KMS-11 (cell line): Measurements from ENCODE around the gene FPGS.
A peak's percentile ranks its signal among the peaks of the same experiment; 100 is the strongest.

ENCODE experiments used
- H2AFZ ChIP-seq: fragments of 200-600 bp; sonication (generic); 2 replicates; pipeline ENCODE4 v1.6.1; 2016; ENCODE audit warnings: antibody characterized with exemption, mixed run types, low read depth
- H3K27ac ChIP-seq: fragments of 200-600 bp; sonication (generic); 2 replicates; pipeline ENCODE4 v1.6.1; 2016; ENCODE audit warnings: mild to moderate bottlenecking, mixed run types
- H3K27me3 ChIP-seq: fragments of 200-600 bp; sonication (generic); 2 replicates; pipeline ENCODE4 v1.6.1; 2017; ENCODE audit warnings: mild to moderate bottlenecking, low read depth, mixed run types, moderate library complexity; ENCODE audit not compliant: insufficient read depth
- H3K36me3 ChIP-seq: fragments of 200-600 bp; sonication (generic); 2 replicates; pipeline ENCODE4 v1.6.1; 2017; ENCODE audit warnings: mild to moderate bottlenecking, mixed run types; ENCODE audit not compliant: insufficient read depth
- H3K4me1 ChIP-seq: fragments of 200-600 bp; sonication (generic); 2 replicates; pipeline ENCODE4 v1.6.1; 2016; ENCODE audit warnings: mild to moderate bottlenecking, low read depth, mixed run types; ENCODE audit not compliant: poor library complexity, severe bottlenecking
- H3K4me2 ChIP-seq: fragments of 200-600 bp; sonication (generic); 2 replicates; pipeline ENCODE4 v1.7.0; 2016; ENCODE audit warnings: mild to moderate bottlenecking, mixed run types
- H3K4me3 ChIP-seq: fragments of 200-600 bp; sonication (generic); IDR thresholded peaks from 2 replicates; pipeline ENCODE4 v1.6.1; 2017; ENCODE audit warnings: low read depth, low read length, mixed read lengths; ENCODE audit not compliant: insufficient read depth
- H3K79me2 ChIP-seq: fragments of 200-600 bp; sonication (generic); 2 replicates; pipeline ENCODE4 v1.6.1; 2016; ENCODE audit warnings: low read depth, mixed run types; ENCODE audit not compliant: insufficient read depth
- H3K9ac ChIP-seq: fragments of 200-600 bp; sonication (generic); 2 replicates; pipeline ENCODE4 v1.6.1; 2016; ENCODE audit warnings: mild to moderate bottlenecking, mixed run types
- H4K20me1 ChIP-seq: fragments of 200-600 bp; sonication (generic); 2 replicates; pipeline ENCODE4 v1.6.1; 2016; ENCODE audit warnings: mild to moderate bottlenecking, mixed run types; ENCODE audit not compliant: insufficient read depth
- CTCF ChIP-seq: fragments of 200-600 bp; sonication (generic); conservative IDR thresholded peaks from 2 replicates; pipeline ENCODE4 v1.6.1; 2017; ENCODE audit warnings: low read depth, mild to moderate bottlenecking, antibody characterized with exemption, low read length, moderate library complexity, mixed read lengths

The FPGS gene

GRCh38 chr9:127772603-127773002 lies 30.1 kb upstream of the FPGS start:
- H4K20me1 ChIP-seq = no peaks in the 10 kb centered on the region
- no peaks in the 10 kb centered on the region for H3K27me3 ChIP-seq
- H2AFZ ChIP-seq = no peak overlapping the region
- peak overlapping the region; percentile 42; the same call in 1 of the 2 replicates for H3K27ac ChIP-seq
- no peak overlapping the region for H3K9ac ChIP-seq
- peaks cover 24% of the 10 kb centered on the region for H3K79me2 ChIP-seq
- H3K4me3 ChIP-seq = no peak overlapping the region
- H3K4me1 ChIP-seq = peaks cover 69% of the 10 kb centered on the region
- no peak overlapping the region for H3K4me2 ChIP-seq
- no peak for TF ChIP-seq CTCF
- H3K36me3 ChIP-seq = no peaks in the 10 kb centered on the region

DNA sequence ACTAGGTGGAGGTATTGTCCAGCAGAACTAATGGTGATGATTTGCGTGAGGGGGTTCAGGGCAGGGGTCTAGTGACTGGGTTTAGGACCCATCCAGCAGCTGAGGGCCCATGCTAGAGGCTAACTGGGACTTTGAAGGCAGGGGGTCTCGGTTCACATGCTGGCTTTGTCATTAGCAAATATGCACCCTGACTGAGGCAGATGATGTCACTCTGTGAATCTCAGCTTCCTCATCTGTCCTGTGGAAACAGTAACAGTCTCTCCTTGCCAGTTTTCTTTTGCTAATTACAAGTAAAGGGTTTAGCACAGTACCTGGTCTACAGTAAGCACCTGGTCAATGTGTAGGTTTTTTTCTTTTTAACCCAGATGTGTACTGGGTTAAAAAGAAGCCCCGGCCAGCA lies 29.4 kb upstream of the FPGS start:
- no peak overlapping the region for H2AFZ ChIP-seq
- peaks cover 30% of the 10 kb centered on the region for H3K79me2 ChIP-seq
- TF ChIP-seq CTCF = no peak
- peak overlapping the region; percentile 42; the same call in 1 of the 2 replicates for H3K27ac ChIP-seq
- H3K36me3 ChIP-seq = no peaks in the 10 kb centered on the region
- peaks cover 72% of the 10 kb centered on the region for H3K4me1 ChIP-seq
- no peak overlapping the region for H3K4me2 ChIP-seq
- H3K9ac ChIP-seq = no peak overlapping the region
- no peaks in the 10 kb centered on the region for H4K20me1 ChIP-seq
- H3K27me3 ChIP-seq = no peaks in the 10 kb centered on the region
- no peak overlapping the region for H3K4me3 ChIP-seq

DNA sequence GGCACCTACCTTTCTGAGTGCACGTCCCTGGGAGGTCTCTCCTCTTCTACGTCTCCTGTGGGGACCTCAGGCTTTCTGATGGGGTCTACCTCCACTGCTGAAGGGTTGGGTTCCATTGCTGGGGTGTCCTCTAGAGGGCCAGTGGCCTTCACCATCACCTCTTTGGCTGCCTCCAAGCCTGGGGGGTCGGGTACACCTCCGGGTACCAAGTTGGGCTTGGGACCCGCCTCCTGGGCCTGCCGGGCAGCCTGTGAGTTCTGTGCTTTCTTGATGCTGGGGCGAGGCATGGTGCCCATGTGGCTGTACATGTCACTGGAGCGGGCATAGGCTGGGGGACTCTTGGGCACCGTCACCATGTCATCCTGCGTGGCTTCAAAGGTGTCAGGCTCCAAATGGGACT lies 28.7 kb upstream of the FPGS start:
- Histone ChIP-seq H3K4me3 (no peak overlapping the region), H4K20me1 (no peaks in the 10 kb centered on the region), H3K4me2 (no peak overlapping the region), H3K27me3 (no peaks in the 10 kb centered on the region), H3K4me1 (peaks cover 77% of the 10 kb centered on the region), H3K9ac (no peak overlapping the region), H2AFZ (no peak overlapping the region), H3K79me2 (peaks cover 31% of the 10 kb centered on the region), H3K36me3 (no peaks in the 10 kb centered on the region), H3K27ac (no peak overlapping the region)
- TF ChIP-seq CTCF = no peak

DNA sequence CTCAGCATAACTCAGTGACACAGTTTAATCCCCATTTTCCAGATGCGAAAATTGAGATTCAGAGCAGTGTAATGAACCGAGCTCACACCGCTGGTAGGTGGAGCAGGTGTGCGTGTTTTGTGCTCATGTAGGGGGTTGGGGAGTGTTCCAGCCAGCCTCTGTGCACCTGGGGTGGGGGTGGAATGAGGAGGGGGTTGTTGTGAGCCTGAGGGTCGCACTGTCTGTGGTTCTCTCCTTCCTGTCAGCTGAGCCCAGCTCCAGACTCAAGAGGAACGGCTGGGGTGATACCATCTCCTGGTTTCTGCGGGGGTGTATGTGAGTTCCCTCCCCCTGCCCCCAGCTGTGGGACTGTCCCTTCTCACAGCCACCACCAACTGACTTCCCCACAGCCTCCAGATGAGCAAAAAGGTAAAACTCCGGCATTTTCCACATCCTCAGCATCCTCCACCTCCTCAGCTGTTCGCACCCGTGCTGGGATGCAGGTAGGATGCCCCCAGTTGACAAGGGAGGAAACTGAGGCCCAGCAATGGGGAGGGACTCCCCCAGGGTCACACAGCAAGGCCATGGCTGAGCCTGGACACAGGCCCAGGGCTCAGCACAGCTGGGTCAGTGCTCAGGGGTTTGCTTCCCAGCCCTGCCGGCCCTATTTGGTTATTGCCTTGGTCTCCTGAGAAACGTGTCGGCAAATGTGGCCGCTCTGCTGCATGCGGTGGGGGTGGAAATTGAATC lies 26.3 kb upstream of the FPGS start:
- H3K9ac ChIP-seq = peak overlapping the region; percentile 85
- no peak overlapping the region for H3K4me3 ChIP-seq
- H3K4me1 ChIP-seq = peaks cover 83% of the 10 kb centered on the region
- H3K27me3 ChIP-seq = no peaks in the 10 kb centered on the region
- peak overlapping the region; percentile 98 for H3K27ac ChIP-seq
- TF ChIP-seq CTCF = no peak
- H3K36me3 ChIP-seq = no peaks in the 10 kb centered on the region
- no peaks in the 10 kb centered on the region for H4K20me1 ChIP-seq
- peaks cover 31% of the 10 kb centered on the region for H3K79me2 ChIP-seq
- H3K4me2 ChIP-seq = peak overlapping the region; percentile 98
- H2AFZ ChIP-seq = peak overlapping the region; percentile 46; the same call in 1 of the 2 replicates
